Skeletal muscle satellite cell (primary cell): Measurements from ENCODE around the gene CD248.
"Not testable (repeated sequence)": the region's sequence is repeated elsewhere in the genome, so short reads cannot be mapped to it uniquely, and the experiment has no call there.

Experiments
- H3K27me3 ChIP-seq: 2 replicates; pipeline ENCODE4 v1.7.0; 2013; ENCODE audit warnings: low read length; ENCODE audit not compliant: control insufficient read depth, insufficient read depth
- H3K36me3 ChIP-seq: 2 replicates; pipeline ENCODE4 v1.7.0; 2013; ENCODE audit warnings: mild to moderate bottlenecking, control low read depth, low read length; ENCODE audit not compliant: insufficient read depth
- H3K4me1 ChIP-seq: 2 replicates; pipeline ENCODE4 v1.7.0; 2013; ENCODE audit warnings: low read length; ENCODE audit not compliant: control insufficient read depth, insufficient read depth
- H3K4me2 ChIP-seq: 2 replicates; pipeline ENCODE4 v1.7.0; 2013; ENCODE audit warnings: mild to moderate bottlenecking, low read length
- H3K4me3 ChIP-seq: 2 replicates; pipeline ENCODE4 v1.7.0; 2013; ENCODE audit warnings: low read length
- H3K9ac ChIP-seq: 2 replicates; pipeline ENCODE4 v1.7.0; 2013; ENCODE audit warnings: mild to moderate bottlenecking, low read depth, low read length, moderate library complexity
- H3K9me3 ChIP-seq: replicated peaks from 2 replicates; pipeline ENCODE4 v1.7.0; 2013; ENCODE audit warnings: mild to moderate bottlenecking, control low read depth, low read length

CD248 gene

GRCh38 chr11:66281001-66281400 is 35.8 kb downstream of the CD248 start:
- H3K4me3 ChIP-seq: no peak overlapping the region
- H3K36me3 ChIP-seq: peaks cover 27% of the 10 kb centered on the region
- no peaks in the 10 kb centered on the region for H3K9me3 ChIP-seq
- no peak overlapping the region for H3K9ac ChIP-seq
- no peaks in the 10 kb centered on the region for H3K27me3 ChIP-seq
- peaks cover 23% of the 10 kb centered on the region for H3K4me1 ChIP-seq
- H3K4me2 ChIP-seq: no peak overlapping the region

GRCh38 chr11:66280428-66280827 is 36.4 kb downstream of the CD248 start:
- peaks cover 23% of the 10 kb centered on the region for H3K4me1 ChIP-seq
- peaks cover 25% of the 10 kb centered on the region for H3K36me3 ChIP-seq
- H3K4me3 ChIP-seq: no peak overlapping the region
- no peaks in the 10 kb centered on the region for H3K9me3 ChIP-seq
- H3K4me2 ChIP-seq: no peak overlapping the region
- H3K9ac ChIP-seq: no peak overlapping the region
- H3K27me3 ChIP-seq: no peaks in the 10 kb centered on the region

GRCh38 chr11:66279092-66279734 is 37.6 kb downstream of the CD248 start:
- Histone ChIP-seq H3K4me3 (no peak overlapping the region), H3K27me3 (no peaks in the 10 kb centered on the region), H3K36me3 (peaks cover 23% of the 10 kb centered on the region), H3K9me3 (no peaks in the 10 kb centered on the region), H3K9ac (no peak overlapping the region), H3K4me1 (peaks cover 23% of the 10 kb centered on the region), H3K4me2 (no peak overlapping the region)

- peak overlapping the region; percentile 47 for H3K4me3 ChIP-seq
- H3K4me1 ChIP-seq: peaks cover 23% of the 10 kb centered on the region
- H3K36me3 ChIP-seq: peaks cover 28% of the 10 kb centered on the region
- no peaks in the 10 kb centered on the region for H3K9me3 ChIP-seq
- H3K27me3 ChIP-seq: no peaks in the 10 kb centered on the region
- H3K4me2 ChIP-seq: peak overlapping the region; percentile 76
- no peak overlapping the region for H3K9ac ChIP-seq
Observed at GRCh38 chr11:66278363-66279091, 38.3 kb downstream of the CD248 start.

GRCh38 chr11:66277471-66278362 is 39.1 kb downstream of the CD248 start, which contains the start of gene CNIH2:
TSS of gene CNIH2 (plus strand) at chr11:66278175. CDS start at chr11:66278457, 282 bp downstream.
- Histone ChIP-seq H3K4me3 (peak within 1 kb of the TSS; percentile 47), H3K9me3 (no peaks in the 10 kb centered on the region), H3K36me3 (peaks cover 33% of the 10 kb centered on the region), H3K9ac (peak within 1 kb of the TSS; percentile 41), H3K4me1 (peaks cover 21% of the 10 kb centered on the region), H3K27me3 (no peaks in the 10 kb centered on the region), H3K4me2 (peak within 1 kb of the TSS; percentile 76)

GRCh38 chr11:66277064-66277463 is 39.8 kb downstream of the CD248 start:
- not testable (repeated sequence) for H3K9me3 ChIP-seq, H3K9ac ChIP-seq, H3K27me3 ChIP-seq, H3K4me3 ChIP-seq, H3K4me2 ChIP-seq
- H3K4me1 ChIP-seq: peaks cover 19% of the 10 kb centered on the region
- peaks cover 39% of the 10 kb centered on the region for H3K36me3 ChIP-seq

GRCh38 chr11:66276619-66277018 is 40.2 kb downstream of the CD248 start:
- H3K27me3 ChIP-seq, H3K4me2 ChIP-seq, H3K4me3 ChIP-seq, H3K9ac ChIP-seq, H3K9me3 ChIP-seq: not testable (repeated sequence)
- Histone ChIP-seq H3K36me3 (peaks cover 44% of the 10 kb centered on the region), H3K4me1 (peaks cover 19% of the 10 kb centered on the region)

- Histone ChIP-seq H3K9ac (no peak overlapping the region), H3K4me2 (no peak overlapping the region), H3K4me3 (no peak overlapping the region), H3K27me3 (no peaks in the 10 kb centered on the region), H3K36me3 (peaks cover 46% of the 10 kb centered on the region), H3K9me3 (no peaks in the 10 kb centered on the region), H3K4me1 (peaks cover 16% of the 10 kb centered on the region)
Observed at GRCh38 chr11:66275984-66276612, 40.7 kb downstream of the CD248 start.

GRCh38 chr11:66275396-66275795 is 41.4 kb downstream of the CD248 start:
- H3K27me3 ChIP-seq: no peaks in the 10 kb centered on the region
- no peak overlapping the region for H3K4me3 ChIP-seq
- H3K9me3 ChIP-seq: no peaks in the 10 kb centered on the region
- H3K4me1 ChIP-seq: peaks cover 9% of the 10 kb centered on the region
- no peak overlapping the region for H3K9ac ChIP-seq
- H3K4me2 ChIP-seq: no peak overlapping the region
- peaks cover 49% of the 10 kb centered on the region for H3K36me3 ChIP-seq

GRCh38 chr11:66274219-66274618 is 42.6 kb downstream of the CD248 start:
- Histone ChIP-seq H3K9me3 (no peaks in the 10 kb centered on the region), H3K27me3 (no peaks in the 10 kb centered on the region), H3K4me1 (peaks cover 12% of the 10 kb centered on the region), H3K9ac (no peak overlapping the region), H3K36me3 (peaks cover 53% of the 10 kb centered on the region), H3K4me3 (no peak overlapping the region), H3K4me2 (no peak overlapping the region)

GRCh38 chr11:66272596-66272995 is 44.2 kb downstream of the CD248 start:
- no peak overlapping the region for H3K9ac ChIP-seq
- no peak overlapping the region for H3K4me3 ChIP-seq
- peaks cover 14% of the 10 kb centered on the region for H3K4me1 ChIP-seq
- no peaks in the 10 kb centered on the region for H3K9me3 ChIP-seq
- H3K36me3 ChIP-seq: peaks cover 53% of the 10 kb centered on the region
- no peaks in the 10 kb centered on the region for H3K27me3 ChIP-seq
- H3K4me2 ChIP-seq: no peak overlapping the region
